HT1080 (cell line): Measurements from ENCODE around the gene ECSIT. TPM values are rescaled to one million over a fixed set of nuclear protein-coding genes. Genes with fewer than 3 reads are reported as not detected.

ENCODE experiments used
- DNase-seq: peaks from one replicate; pipeline ENCODE4 v3.0.0-alpha.2; 2015; ENCODE audit warnings: low read depth
- total RNA-seq: library from RNA; depleted of rRNA; stranded (reverse); fragments of >200 nt; shearing (Covaris generic); gene quantifications from 2 replicates; pipeline ENCODE4 v1.2.3, GENCODE V29; 2014

The ECSIT gene
- total RNA-seq, 1 experiment from 2014 or later = 78.8 TPM

GRCh38 chr19:11550265-11550664 is 21.3 kb upstream of the ECSIT start:
- no peak for DNase-seq

DNA sequence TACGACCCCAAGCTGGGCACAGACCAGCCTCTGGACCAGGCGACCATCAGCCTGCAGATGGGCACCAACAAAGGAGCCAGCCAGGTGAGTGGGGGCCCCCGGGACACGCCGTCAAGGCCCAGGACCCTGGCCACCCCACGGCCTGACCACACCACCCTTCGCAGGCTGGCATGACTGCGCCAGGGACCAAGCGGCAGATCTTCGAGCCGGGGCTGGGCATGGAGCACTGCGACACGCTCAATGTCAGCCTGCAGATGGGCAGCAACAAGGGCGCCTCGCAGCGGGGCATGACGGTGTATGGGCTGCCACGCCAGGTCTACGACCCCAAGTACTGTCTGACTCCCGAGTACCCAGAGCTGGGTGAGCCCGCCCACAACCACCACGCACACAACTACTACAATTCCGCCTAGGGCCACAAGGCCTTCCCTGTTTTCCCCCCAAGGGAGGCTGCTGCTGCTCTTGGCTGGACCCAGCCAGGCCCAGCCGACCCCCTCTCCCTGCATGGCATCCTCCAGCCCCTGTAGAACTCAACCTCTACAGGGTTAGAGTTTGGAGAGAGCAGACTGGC is 20.5 kb upstream of the ECSIT start:
- DNase-seq = no peak

GRCh38 chr19:11547929-11548700 is 19.2 kb upstream of the ECSIT start:
- no peak for DNase-seq

DNA sequence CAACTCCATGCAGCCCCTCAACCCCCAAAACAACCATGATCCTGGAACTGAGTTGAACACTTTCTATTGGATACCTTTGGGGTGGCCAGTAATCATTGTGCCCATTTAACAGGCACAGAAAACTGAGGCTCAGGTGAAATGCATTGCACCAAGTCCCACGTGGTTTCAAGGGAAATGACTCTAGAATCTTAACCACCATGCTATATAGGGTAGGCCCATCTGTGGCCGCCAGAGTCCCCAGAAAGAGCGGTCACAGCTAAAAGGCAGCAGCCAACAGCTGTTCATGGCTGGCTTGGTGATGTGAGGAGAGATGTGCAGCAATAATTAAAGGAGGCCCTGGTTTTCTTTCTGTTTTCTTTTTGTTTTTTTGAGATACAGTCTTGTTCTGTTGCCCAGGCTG is 12.3 kb upstream of the ECSIT start:
- no peak for DNase-seq

DNA sequence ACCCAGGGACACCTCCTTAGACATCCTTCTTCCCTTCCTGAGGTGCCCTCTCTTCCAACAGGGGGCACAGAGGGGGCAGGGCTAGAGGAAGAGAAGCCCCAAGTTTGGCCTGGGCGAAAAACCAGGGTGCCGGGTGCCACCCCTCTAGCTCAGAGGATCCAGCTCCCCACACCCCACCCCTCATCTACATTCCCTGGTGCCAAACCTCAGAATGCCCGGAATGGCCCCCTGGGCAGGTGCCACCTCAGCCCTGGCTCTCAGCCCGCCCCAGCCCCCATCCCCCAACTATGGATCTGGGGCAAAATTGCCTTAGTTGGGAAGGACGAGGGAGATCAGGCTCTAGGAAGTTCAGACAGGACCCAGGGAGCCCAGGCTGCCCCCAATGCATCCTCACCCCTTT is 11.7 kb upstream of the ECSIT start:
- DNase-seq = no peak

GRCh38 chr19:11539495-11540365 is 10.8 kb upstream of the ECSIT start:
- no peak for DNase-seq

DNA sequence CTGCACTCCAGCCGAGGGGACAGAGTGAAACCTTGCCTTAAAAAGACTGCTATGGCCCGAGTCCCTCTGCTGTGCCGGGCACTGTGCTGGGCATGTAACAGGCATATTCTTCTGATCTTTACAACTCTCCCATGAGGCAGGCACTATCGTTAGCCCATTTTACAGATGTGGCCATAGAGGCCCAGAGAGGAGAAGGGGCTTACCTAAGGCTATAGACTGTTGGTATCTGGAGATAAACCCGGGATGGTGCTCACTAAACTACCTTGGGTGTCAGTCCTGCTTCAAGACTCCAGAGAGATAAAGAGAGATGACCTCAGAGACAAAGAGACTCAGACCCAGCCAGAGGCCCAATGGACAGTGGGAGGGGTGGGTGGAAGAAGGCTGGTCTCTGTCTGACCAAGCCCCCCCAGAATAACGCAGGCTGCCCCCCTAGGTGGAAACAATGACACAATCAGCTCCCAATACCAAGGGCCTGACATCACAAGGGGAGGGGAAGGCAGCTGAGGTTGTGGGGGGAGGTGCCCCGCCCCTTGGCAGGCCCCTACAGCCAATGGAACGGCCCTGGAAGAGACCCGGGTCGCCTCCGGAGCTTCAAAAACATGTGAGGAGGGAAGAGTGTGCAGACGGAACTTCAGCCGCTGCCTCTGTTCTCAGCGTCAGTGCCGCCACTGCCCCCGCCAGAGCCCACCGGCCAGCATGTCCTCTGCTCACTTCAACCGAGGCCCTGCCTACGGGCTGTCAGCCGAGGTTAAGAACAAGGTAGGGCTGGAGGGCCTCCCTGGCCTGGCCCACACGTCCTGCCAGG is 9.5 kb upstream of the ECSIT start, which contains the start of gene CNN1:
CNN1 (plus strand) TSS at position 620 of the 805 bp plus-strand sequence; CDS start at position 697, 77 bp downstream.
- no peak for DNase-seq

DNA sequence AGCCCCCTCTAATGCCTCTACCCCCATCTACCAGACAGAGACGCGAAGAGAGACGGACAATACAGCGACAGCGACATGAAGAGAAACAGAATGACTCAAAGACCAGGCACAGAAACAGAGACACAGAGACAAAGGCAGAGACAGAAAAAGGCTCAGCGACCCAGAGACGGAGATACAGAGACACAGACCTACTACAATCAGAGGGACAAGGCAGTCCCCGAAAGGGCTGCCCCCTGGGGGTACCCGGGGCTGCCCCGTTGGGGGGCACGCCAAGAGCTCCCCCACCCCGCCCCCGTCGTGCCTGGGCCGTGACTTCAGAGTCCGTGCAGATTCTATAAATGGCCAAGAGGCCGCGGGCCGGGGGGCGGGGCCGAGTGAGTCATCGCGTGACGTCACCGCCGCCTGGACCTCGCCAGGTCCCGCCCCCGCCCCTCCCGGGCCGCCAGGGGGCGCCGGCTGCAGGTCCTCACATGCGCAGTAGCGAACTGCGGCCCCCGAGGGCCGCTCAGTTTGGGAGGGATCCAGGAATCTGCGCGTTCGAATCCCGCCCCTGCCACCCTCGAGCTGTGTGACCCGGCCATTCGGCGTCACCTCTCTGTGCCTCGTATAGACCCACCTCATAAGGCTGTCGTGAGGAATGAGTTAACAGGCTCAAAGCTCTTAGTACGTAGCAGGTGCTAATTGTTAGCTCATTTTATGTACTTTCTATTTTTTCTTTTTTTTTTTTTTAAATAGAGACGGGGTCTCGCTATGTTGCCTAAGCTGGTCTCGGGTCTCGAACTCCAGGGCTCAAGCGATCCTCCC is 7.1 kb upstream of the ECSIT start:
- DNase-seq = peak; percentile 88

GRCh38 chr19:11534948-11535347 is 6.0 kb upstream of the ECSIT start:
- DNase-seq = no peak

- no peak for DNase-seq
Measured at GRCh38 chr19:11534538-11534937, 5.6 kb upstream of the ECSIT start.

GRCh38 chr19:11530432-11530831 is 1.5 kb upstream of the ECSIT start:
- peak; percentile 49 for DNase-seq

- no peak for DNase-seq
Measured at GRCh38 chr19:11519138-11519537, 9.8 kb downstream of the ECSIT start.

- no peak for DNase-seq
Measured at GRCh38 chr19:11513946-11514345, 15.0 kb downstream of the ECSIT start.

DNA sequence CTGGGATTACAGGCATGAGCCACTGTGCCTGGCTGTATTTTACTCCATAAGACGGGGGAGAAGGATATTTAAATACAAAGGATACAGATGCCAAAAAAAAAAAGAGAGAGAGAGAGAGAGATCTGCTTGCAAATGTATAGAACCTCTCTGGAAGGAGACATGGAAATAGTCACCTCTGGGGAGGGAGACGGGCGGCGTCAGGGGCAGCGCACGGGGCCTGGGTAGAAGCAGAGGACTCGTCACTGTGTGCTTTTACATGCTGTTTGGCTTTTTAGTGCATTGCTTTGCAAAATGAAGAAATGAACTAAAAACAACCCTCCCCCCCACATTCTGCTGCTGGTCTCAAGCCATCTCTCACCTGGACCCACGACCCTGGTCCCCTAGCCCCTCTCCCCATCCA is 18.5 kb downstream of the ECSIT start:
- DNase-seq = no peak

DNA sequence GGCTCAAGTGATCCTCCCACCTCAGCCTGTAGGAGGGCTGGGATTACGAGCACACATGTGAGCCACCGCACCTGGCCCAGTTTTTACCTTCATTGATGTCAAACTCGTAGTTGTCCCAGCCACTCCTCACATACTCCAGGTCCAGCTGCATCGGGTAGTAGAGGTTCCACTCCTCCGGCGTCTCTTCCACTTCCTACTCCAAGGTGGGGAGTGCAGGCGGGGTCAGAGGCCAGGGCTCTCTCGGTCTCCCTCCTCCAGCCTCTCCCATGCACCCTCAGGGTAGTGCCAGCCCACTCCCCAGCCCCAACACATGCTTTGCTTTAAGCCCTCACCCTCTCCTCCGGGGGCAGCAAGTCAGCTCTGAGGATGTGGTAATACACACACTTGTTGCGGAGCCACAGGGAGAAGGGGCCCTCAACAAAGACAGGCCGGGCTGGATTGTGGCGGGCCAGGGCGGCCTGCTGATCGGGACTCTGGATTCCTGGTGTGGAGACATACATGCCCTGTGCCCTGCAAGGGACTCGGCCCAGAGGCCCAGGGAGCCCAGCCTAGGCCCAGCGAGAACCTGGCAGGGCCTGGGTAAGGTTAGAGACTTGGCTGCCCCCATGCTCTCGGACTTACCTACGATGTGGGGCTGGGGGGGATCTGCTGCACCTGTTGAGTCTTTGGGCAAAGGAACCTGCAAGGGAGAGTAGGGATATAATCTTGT is 21.4 kb downstream of the ECSIT start:
- no peak for DNase-seq

- no peak for DNase-seq
Measured at GRCh38 chr19:11506967-11507366, 22.0 kb downstream of the ECSIT start.

DNA sequence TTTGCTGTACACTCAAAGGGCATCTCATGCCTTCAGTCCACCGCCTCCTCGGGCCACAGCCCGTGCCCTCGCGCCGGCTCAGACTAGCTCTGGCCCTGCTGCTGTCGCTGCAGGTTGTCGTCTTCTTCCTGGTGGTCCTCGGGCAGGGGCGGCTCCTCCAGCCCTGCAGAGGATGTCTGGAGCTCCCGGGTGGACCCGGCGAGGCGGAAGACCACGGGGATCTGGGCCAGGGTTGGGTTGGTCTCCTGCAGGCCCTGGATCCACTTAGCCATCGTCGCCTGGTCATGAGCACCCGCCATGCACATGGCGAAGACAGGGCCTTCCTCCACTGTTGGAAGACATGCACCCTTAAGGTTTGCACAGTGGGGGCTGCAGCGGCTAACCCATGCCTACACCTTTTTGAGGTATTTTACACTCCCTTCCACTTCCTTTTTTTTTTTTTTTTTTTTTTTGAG is 22.8 kb downstream of the ECSIT start:
- no peak for DNase-seq

DNA sequence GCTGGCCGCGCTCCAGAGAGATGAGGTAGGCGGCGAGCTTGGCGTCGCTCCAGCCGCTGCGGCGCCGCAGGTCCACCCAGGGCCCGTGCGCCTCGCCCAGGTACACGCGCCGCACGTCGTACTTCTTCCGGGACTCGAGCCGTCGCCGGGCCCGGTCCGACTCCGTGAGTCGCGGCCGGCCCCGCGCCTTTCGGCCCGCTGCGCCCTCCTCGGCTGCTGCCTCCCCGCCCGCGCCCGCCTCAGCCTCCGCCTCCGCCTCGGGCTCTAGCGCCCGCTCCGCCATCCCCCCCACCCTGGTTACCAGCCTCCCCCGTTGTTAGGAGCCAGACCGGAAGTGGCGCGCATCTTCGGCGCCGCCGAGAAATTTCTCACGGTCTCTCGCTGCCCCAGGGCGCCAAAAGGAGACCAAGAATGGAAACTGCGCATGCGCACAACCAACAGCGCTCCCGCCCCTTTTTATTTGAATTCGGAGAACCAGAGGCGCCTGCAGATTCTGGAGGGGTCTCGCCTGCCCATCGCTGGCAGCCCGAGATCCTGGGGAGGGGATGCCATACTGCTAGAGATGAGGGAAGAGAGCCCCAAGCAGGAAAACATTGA is 23.3 kb downstream of the ECSIT start, which contains the start of gene ZNF653:
ZNF653 (minus strand) TSS at position 336 of the 597 bp plus-strand sequence; CDS start at position 283, 53 bp downstream.
- DNase-seq = peak; percentile 80

GRCh38 chr19:11505032-11505503 is 23.9 kb downstream of the ECSIT start:
- DNase-seq = peak; percentile 92
